Endothelial cell of umbilical vein (primary cell): ENCODE results near the gene S100A9. TPM values are rescaled to one million over a fixed set of nuclear protein-coding genes. Genes with fewer than 3 reads are reported as not detected.

Experiments
- BruUV-seq: library from RNA; stranded (reverse); fragments of 400-500 nt; replicated peaks from 2 replicates; lab custom pipeline; 2021; lab: Mats Ljungman, UMichigan
- CTCF ChIA-PET: fragments of 300-600, 350-600 bp; sonication (Branson Sonifier 250); formaldehyde crosslinking; loops from one replicate; lab custom pipeline; 2021; ENCODE audit warnings: antibody characterized with exemption, inconsistent platforms; lab: Charles Lee
- POLR2A ChIA-PET: fragments of 300-600, 350-600 bp; sonication (Branson Sonifier 250); formaldehyde crosslinking; loops from one replicate; lab custom pipeline; 2021; ENCODE audit warnings: antibody characterized with exemption, inconsistent platforms; lab: Charles Lee
- DNase-seq: peaks from one replicate; pipeline ENCODE4 v3.0.0-alpha.2; 2011; ENCODE audit warnings: low read depth, low spot score
- FAIRE-seq: peaks from 2 replicates; lab custom pipeline; 2011; peaks lifted over from hg19 to GRCh38; lab: Jason Lieb, UNC
- H2AFZ ChIP-seq: 2 replicates; pipeline ENCODE4 v1.6.0; 2012; ENCODE audit warnings: low read depth, low read length, control low read depth, inconsistent platforms
- H3K27ac ChIP-seq: 2 replicates; pipeline ENCODE4 v1.5.1; 2011; ENCODE audit warnings: low read depth, mild to moderate bottlenecking, control low read depth, low read length, moderate library complexity; ENCODE audit not compliant: insufficient read depth
- H3K27me3 ChIP-seq, 2 experiments: 2 replicates each; pipeline versions ENCODE4 v1.6.0 to v1.6.1; 2011; ENCODE audit warnings: low read length in 2 of 2, mixed read lengths in 1 of 2; ENCODE audit not compliant: control insufficient read depth in 2 of 2, insufficient read depth in 2 of 2
- H3K36me3 ChIP-seq, 2 experiments: 2 replicates in 1 of 2; 3 replicates in 1 of 2; pipeline ENCODE4 v1.5.1; 2011; ENCODE audit warnings: low read length in 2 of 2, mild to moderate bottlenecking in 1 of 2, moderate library complexity in 1 of 2; ENCODE audit not compliant: control insufficient read depth in 2 of 2, insufficient read depth in 2 of 2; ENCODE audit errors: extremely low read depth in 1 of 2
- H3K4me1 ChIP-seq: 3 replicates; pipeline ENCODE4 v1.5.1; 2011; ENCODE audit warnings: mild to moderate bottlenecking, low read length; ENCODE audit not compliant: control insufficient read depth, insufficient read depth; ENCODE audit errors: extremely low read depth
- H3K4me2 ChIP-seq: 2 replicates; pipeline ENCODE4 v1.6.1; 2011; ENCODE audit warnings: low read length, control low read depth, mixed read lengths; ENCODE audit not compliant: insufficient read depth
- H3K4me3 ChIP-seq, 3 experiments: fragments of 200-600 bp in 1 of 3; sonication (generic), shearing (Covaris generic) in 1 of 3; replicated peaks in 1 of 3; 2 replicates each; pipeline ENCODE4 v1.5.1; 2011 to 2016; ENCODE audit warnings: control low read depth in 3 of 3, low read length in 3 of 3, mild to moderate bottlenecking in 2 of 3, inconsistent platforms in 1 of 3, low read depth in 1 of 3, moderate library complexity in 1 of 3; ENCODE audit not compliant: insufficient read depth in 1 of 3
- H3K79me2 ChIP-seq: 2 replicates; pipeline ENCODE4 v1.6.0; 2012; ENCODE audit warnings: low read length, inconsistent platforms; ENCODE audit not compliant: control insufficient read depth, insufficient read depth
- H3K9ac ChIP-seq: replicated peaks from 2 replicates; pipeline ENCODE3; 2011; ENCODE audit warnings: low read length, control low read depth; ENCODE audit not compliant: insufficient read depth; ENCODE audit errors: extremely low read depth
- H3K9me1 ChIP-seq: replicated peaks from 3 replicates; pipeline ENCODE4 v1.6.0; 2011; ENCODE audit warnings: mild to moderate bottlenecking, low read length; ENCODE audit not compliant: control insufficient read depth, insufficient read depth; ENCODE audit errors: extremely low read depth
- H3K9me3 ChIP-seq: replicated peaks from 2 replicates; pipeline ENCODE4 v1.5.1; 2012; ENCODE audit warnings: low read length, inconsistent platforms; ENCODE audit not compliant: control insufficient read depth, insufficient read depth
- H4K20me1 ChIP-seq: replicated peaks from 2 replicates; pipeline ENCODE3; 2011; ENCODE audit warnings: mild to moderate bottlenecking, low read length; ENCODE audit not compliant: control insufficient read depth, insufficient read depth; ENCODE audit errors: extremely low read depth
- EZH2 ChIP-seq: IDR thresholded peaks from 2 replicates; pipeline ENCODE4 v1.6.1; 2012; ENCODE audit warnings: borderline replicate concordance, low read depth, mild to moderate bottlenecking, moderate library complexity, low read length, inconsistent platforms; ENCODE audit not compliant: severe bottlenecking
- FOS ChIP-seq: IDR thresholded peaks from 2 replicates; pipeline ENCODE4 v1.6.1; 2011; ENCODE audit warnings: mild to moderate bottlenecking, low read length, moderate library complexity, borderline replicate concordance; ENCODE audit not compliant: insufficient read depth
- GATA2 ChIP-seq: IDR thresholded peaks from 2 replicates; pipeline ENCODE4 v1.7.0; 2011; ENCODE audit warnings: low read depth, mild to moderate bottlenecking, moderate library complexity, mixed read lengths, low read length; ENCODE audit not compliant: insufficient read length, insufficient read depth
- JUN ChIP-seq: IDR thresholded peaks from 2 replicates; pipeline ENCODE4 v1.6.1; 2011; ENCODE audit warnings: borderline replicate concordance, low read depth; ENCODE audit not compliant: insufficient read length, insufficient read depth
- MYC ChIP-seq: IDR thresholded peaks from one replicate; pipeline ENCODE4 v1.6.1; 2011; ENCODE audit warnings: mild to moderate bottlenecking, low read depth, low read length
- POLR2A ChIP-seq: IDR thresholded peaks from 2 replicates; pipeline ENCODE4 v1.6.1; 2012; ENCODE audit warnings: low read depth, mild to moderate bottlenecking, control low read depth, low read length
- POLR2AphosphoS5 ChIP-seq: IDR thresholded peaks from 2 replicates; pipeline ENCODE4 v1.6.1; 2012; ENCODE audit warnings: low read depth, mild to moderate bottlenecking, control low read depth, low read length, moderate library complexity; ENCODE audit not compliant: insufficient read depth
- dilution Hi-C: fragments of 300-500 bp; cut with MboI; formaldehyde crosslinking; loops from one replicate; pipeline ENCODE4 v1.15.0; 2019; ENCODE audit warnings: low sequenced_read_pairs; ENCODE audit not compliant: extremely low pct_ligation_motif_present
- intact Hi-C: fragments of 100-400 bp; cut with micrococcal nuclease; formaldehyde crosslinking; loops from one replicate; pipeline ENCODE4 v1.10.0; 2022
- polyA plus RNA-seq, 4 experiments: library from polyadenylated mRNA; depleted of rRNA in 3 of 4; stranded (reverse) in 3 of 4; unstranded in 1 of 4; fragments of >200 nt; gene quantifications; 2 replicates each; pipeline versions ENCODE4 v1.2.1 to v1.2.3, GENCODE V29; 2011 to 2012; ENCODE audit warnings: missing spikeins in 1 of 4
- total RNA-seq: library from RNA; stranded (reverse); gene quantifications from 2 replicates; pipeline ENCODE4 v1.2.3, GENCODE V29; 2021
- TF ChIP-seq, protein P1 (sequence below): IDR thresholded peaks from 2 replicates; pipeline ENCODE4 v1.6.1; 2011; ENCODE audit not compliant: insufficient read depth, insufficient read length
- TF ChIP-seq, protein P2 (sequence below), 2 donors: IDR thresholded peaks; 1 replicate in 1 of 2; 2 replicates in 1 of 2; pipeline ENCODE4 v1.5.1; 2011; ENCODE audit warnings: low read length in 2 of 2, mild to moderate bottlenecking in 2 of 2, moderate library complexity in 2 of 2, control low read depth in 1 of 2, inconsistent platforms in 1 of 2, low read depth in 1 of 2; ENCODE audit not compliant: insufficient read depth in 1 of 2; ENCODE audit errors: extremely low read depth in 1 of 2

S100A9 gene
- total and polyA plus RNA-seq, 2 donors (not counting 3 experiments of a cell fraction or from before 2014, with no cell fraction given), result not detected

DNA sequence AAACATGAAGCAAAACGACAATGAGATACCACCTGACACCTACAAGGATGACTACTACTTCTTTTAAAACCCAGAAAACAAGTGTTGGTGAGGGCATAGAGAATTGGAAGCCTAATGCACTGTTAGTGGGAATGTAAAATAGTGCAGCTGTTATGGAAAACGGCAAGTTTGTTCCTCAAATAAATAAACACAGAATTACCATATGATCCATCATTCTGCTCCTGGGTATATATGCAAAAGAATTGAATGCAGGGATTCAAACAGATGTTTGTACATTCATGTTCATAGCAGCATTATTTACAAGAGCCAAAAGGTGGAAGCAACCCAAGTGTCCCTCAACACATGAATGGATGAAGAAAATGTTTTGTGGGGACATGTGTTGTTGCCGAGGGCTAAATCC lies 34.6 kb downstream of the S100A9 start:
- no peaks in the 10 kb centered on the region for H3K79me2 ChIP-seq
- H4K20me1 ChIP-seq, result no peaks in the 10 kb centered on the region
- H3K27ac ChIP-seq, result no peak overlapping the region
- H3K4me1 ChIP-seq, result no peaks in the 10 kb centered on the region
- TF ChIP-seq, protein P1, sequence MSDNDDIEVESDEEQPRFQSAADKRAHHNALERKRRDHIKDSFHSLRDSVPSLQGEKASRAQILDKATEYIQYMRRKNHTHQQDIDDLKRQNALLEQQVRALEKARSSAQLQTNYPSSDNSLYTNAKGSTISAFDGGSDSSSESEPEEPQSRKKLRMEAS, result no peak
- TF ChIP-seq POLR2A (no peak), EZH2 (no peak), POLR2AphosphoS5 (no peak), JUN (no peak), MYC (no peak), GATA2 (no peak), FOS (no peak)
- TF ChIP-seq, protein P2, sequence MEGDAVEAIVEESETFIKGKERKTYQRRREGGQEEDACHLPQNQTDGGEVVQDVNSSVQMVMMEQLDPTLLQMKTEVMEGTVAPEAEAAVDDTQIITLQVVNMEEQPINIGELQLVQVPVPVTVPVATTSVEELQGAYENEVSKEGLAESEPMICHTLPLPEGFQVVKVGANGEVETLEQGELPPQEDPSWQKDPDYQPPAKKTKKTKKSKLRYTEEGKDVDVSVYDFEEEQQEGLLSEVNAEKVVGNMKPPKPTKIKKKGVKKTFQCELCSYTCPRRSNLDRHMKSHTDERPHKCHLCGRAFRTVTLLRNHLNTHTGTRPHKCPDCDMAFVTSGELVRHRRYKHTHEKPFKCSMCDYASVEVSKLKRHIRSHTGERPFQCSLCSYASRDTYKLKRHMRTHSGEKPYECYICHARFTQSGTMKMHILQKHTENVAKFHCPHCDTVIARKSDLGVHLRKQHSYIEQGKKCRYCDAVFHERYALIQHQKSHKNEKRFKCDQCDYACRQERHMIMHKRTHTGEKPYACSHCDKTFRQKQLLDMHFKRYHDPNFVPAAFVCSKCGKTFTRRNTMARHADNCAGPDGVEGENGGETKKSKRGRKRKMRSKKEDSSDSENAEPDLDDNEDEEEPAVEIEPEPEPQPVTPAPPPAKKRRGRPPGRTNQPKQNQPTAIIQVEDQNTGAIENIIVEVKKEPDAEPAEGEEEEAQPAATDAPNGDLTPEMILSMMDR (IDR thresholded peaks at IDR 0.05; ENCODE audit: extremely low read depth in 1 of 2, insufficient read depth in 1 of 2, low read depth in 1 of 2, low read length in 2 of 2), result no peak
- ChIA-PET POLR2A (no interaction called here), CTCF (no interaction called here)
- H3K9me3 ChIP-seq, result no peaks in the 10 kb centered on the region
- no peak for DNase-seq
- H2AFZ ChIP-seq, result no peak overlapping the region
- no peaks in the 10 kb centered on the region for H3K36me3 ChIP-seq
- no peaks in the 10 kb centered on the region for H3K9me1 ChIP-seq
- no peaks in the 10 kb centered on the region for H3K27me3 ChIP-seq
- no peak overlapping the region for H3K4me3 ChIP-seq
- dilution Hi-C loops, result no loop called here
- no TSS peak for BruUV-seq
- no peak overlapping the region for H3K4me2 ChIP-seq
- H3K9ac ChIP-seq, result no peak overlapping the region
- no peak for FAIRE-seq
- intact Hi-C loops, result no loop called here
